ENCODE measurements around the gene ADARB1.

DNA sequence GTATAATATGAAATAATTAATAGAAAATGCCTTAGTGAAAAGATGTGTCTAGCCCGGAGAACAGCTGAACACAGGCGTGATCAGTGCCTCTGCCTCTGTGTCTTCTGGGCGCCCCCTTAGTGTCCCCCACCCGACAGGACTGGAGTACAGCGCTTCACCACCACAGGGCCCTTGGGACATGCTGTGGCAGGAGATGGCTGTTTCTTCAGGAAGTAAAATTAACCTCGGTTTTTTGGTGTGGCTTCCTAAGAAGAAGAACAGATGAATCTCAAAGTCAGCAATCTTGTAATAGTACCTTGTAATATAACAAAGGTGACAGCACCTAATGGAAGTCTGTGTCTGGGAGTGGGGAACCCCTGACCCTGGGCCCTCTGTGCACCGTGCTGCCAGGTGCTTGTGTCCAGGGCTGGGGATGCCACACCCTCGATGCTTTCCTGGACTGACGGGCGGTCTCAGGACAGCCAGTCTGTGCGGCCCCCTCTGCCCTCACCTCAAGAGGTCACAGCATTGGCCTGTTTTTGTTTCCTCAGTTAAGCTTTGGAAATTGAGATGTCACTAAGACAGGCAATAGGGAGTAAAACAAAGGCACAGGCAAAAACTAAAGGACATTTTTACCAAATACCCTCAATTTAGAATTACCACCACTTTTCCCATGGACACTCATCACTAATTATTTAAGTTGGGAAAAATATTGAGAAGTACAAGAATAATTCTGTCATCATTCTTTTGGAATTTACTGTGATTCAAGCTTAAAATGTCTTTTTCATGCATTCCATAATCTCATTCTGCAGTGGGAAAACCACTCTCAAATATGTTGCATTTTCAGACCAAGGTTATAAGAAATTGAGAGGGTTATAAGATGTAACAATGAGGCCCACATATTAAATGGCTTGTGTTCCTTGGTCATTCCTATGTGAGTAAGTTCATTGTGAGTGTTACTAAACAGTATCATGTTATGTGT is 79.3 kb downstream of the ADARB1 start:
- TF ChIP-seq, protein P1, sequence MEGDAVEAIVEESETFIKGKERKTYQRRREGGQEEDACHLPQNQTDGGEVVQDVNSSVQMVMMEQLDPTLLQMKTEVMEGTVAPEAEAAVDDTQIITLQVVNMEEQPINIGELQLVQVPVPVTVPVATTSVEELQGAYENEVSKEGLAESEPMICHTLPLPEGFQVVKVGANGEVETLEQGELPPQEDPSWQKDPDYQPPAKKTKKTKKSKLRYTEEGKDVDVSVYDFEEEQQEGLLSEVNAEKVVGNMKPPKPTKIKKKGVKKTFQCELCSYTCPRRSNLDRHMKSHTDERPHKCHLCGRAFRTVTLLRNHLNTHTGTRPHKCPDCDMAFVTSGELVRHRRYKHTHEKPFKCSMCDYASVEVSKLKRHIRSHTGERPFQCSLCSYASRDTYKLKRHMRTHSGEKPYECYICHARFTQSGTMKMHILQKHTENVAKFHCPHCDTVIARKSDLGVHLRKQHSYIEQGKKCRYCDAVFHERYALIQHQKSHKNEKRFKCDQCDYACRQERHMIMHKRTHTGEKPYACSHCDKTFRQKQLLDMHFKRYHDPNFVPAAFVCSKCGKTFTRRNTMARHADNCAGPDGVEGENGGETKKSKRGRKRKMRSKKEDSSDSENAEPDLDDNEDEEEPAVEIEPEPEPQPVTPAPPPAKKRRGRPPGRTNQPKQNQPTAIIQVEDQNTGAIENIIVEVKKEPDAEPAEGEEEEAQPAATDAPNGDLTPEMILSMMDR (conservative IDR thresholded peaks at IDR 0.05; ENCODE audit: low read depth, low read length): no peak
- no peak for TF ChIP-seq EZH2 (IDR thresholded peaks at IDR 0.05; ENCODE audit: borderline replicate concordance, low read depth, low read length, poor library complexity, severe bottlenecking)
